Dendritic cell treated with granulocyte-macrophage colony-stimulating factor and Interleukin-4, amounts not matched to agents 40 ng/mL and 50 ng/mL, for 4 days (primary cell): ENCODE data around the gene KRT80.
"Not testable (repeated sequence)": the region's sequence is repeated elsewhere in the genome, so short reads cannot be mapped to it uniquely, and the experiment has no call there.

Experiments used
- H3K27ac Mint-ChIP-seq: one replicate; pipeline ENCODE4 v1.8.0; 2022; ENCODE audit warnings: mild to moderate bottlenecking, mixed read lengths
- H3K27me3 Mint-ChIP-seq: one replicate; pipeline ENCODE4 v1.8.0; 2022; ENCODE audit warnings: mild to moderate bottlenecking, mixed read lengths
- H3K36me3 Mint-ChIP-seq: one replicate; pipeline ENCODE4 v1.8.0; 2022; ENCODE audit warnings: low read depth, mixed read lengths
- H3K4me1 Mint-ChIP-seq: one replicate; pipeline ENCODE4 v1.8.0; 2022; ENCODE audit warnings: low read depth, mixed read lengths
- H3K4me3 Mint-ChIP-seq: one replicate; pipeline ENCODE4 v1.8.0; 2022; ENCODE audit warnings: mild to moderate bottlenecking, moderate library complexity, mixed read lengths
- H3K9me3 Mint-ChIP-seq: one replicate; pipeline ENCODE4 v1.8.0; 2022; ENCODE audit warnings: mixed read lengths
- intact Hi-C: fragments of 100-400 bp; cut with micrococcal nuclease; formaldehyde crosslinking; loops from one replicate; pipeline ENCODE4 v1.15.0; 2022

Gene KRT80

DNA sequence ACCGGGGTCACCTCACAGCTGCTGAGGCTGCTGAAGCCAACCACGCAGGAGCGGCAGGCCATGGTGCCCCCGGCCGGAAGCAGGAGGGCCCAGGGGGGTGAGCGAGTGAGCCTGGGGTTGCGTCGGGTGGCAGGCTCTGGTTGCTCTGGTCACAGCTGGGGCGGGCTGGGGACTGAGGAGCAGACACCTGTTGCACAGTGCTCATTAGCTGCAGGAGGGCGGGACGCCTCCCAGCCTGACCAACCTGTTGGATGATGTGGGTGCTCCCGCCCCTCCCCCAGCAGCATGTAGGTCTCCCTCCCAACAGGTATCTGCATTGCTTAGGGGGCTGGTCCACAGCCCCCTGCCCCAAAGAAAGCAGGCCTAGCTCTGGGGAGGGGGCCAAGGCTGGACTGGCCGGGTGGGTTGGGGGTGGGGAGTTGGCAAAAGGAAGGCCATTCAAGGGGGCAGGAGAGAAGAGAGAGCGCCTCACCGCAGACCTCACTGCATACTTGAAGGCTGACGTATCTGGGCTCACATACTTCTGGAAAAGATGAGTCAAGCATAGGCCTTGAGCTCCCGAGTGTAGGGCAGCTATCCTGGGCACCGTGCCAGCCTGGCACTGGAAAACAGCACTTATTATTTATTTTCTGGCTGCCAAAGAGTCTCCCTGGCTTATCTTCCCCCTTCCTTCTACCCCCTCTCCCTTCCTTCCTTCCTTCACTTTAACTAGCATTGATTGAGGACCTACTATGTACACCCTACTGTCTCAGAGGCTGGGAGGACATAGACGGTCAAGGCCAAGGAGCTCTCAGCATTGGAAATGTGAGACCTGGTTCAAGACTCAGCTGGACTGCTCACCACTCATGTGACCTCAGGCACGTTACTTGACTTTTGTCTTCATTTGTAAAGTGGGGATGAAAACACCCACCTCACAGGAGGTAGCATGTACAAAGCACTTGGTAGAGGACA lies at the start of gene KRT80:
Gene KRT80, minus strand, starts transcription at position 174 of the 951 bp plus-strand sequence. Its CDS starts 112 bp downstream, at position 62.
- intact Hi-C loops: no loop called here
- H3K4me1 Mint-ChIP-seq: peaks cover 96% of the 10 kb centered on the region
- H3K9me3 Mint-ChIP-seq: no peaks in the 10 kb centered on the region
- H3K4me3 Mint-ChIP-seq: no peak within 1 kb of the TSS
- peak within 1 kb of the TSS; percentile 67 for H3K27ac Mint-ChIP-seq
- peaks cover 7% of the 10 kb centered on the region for H3K27me3 Mint-ChIP-seq
- H3K36me3 Mint-ChIP-seq: no peaks in the 10 kb centered on the region

DNA sequence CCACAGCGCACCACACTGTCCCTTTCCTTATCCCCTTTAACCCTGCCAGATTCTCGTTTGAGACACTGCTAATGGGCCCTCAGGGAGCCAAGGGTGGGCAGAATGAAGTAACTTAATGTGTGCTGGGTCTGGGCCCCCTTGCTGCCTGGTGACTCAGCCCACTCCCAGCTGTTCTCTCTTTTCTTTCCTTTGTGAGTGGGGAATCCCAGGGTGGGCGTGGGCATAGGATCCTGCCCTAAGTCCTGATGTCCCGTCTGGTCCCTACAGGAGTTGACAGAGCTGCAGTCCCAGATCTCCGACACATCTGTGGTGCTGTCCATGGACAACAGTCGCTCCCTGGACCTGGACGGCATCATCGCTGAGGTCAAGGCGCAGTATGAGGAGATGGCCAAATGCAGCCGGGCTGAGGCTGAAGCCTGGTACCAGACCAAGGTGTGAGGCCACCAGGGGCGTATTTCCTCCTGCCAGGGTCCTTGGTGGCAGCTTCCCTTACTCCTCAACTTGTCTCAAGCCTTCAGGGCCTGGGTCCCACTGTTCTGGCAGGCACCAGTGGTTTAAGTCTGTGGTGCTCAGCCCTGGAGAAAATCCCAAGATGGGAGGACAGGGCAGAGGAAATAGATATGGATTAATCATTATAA lies 49.5 kb upstream of the KRT80 start:
- peaks cover 14% of the 10 kb centered on the region for H3K27me3 Mint-ChIP-seq
- H3K36me3 Mint-ChIP-seq: no peaks in the 10 kb centered on the region
- intact Hi-C loops: no loop called here
- H3K4me1 Mint-ChIP-seq: peaks cover 38% of the 10 kb centered on the region
- no peaks in the 10 kb centered on the region for H3K9me3 Mint-ChIP-seq
- no peak overlapping the region for H3K27ac Mint-ChIP-seq
- no peak overlapping the region for H3K4me3 Mint-ChIP-seq

DNA sequence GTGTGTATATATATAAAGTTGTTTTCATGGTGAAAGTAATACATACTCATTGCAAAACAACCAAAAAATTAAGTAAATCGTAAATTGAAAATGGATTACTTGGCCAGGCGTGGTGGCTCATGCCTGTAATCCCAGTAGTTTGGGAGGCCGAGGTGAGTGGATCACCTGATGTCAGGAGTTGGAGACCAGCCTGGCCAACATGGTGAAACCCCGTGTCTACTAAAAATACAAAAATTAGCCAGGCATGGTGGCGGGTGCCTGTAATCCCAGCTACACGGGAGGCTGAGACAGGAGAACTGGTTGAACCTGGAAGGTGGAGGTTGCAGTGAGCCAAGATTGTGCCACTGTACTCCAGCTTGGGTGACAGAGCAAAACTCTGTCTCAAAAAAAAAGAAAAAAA lies 48.4 kb upstream of the KRT80 start:
- H3K27ac Mint-ChIP-seq, H3K9me3 Mint-ChIP-seq, intact Hi-C loops, H3K4me3 Mint-ChIP-seq, H3K36me3 Mint-ChIP-seq: not testable (repeated sequence)
- Mint-ChIP-seq H3K4me1 (peaks cover 42% of the 10 kb centered on the region), H3K27me3 (peaks cover 20% of the 10 kb centered on the region)

DNA sequence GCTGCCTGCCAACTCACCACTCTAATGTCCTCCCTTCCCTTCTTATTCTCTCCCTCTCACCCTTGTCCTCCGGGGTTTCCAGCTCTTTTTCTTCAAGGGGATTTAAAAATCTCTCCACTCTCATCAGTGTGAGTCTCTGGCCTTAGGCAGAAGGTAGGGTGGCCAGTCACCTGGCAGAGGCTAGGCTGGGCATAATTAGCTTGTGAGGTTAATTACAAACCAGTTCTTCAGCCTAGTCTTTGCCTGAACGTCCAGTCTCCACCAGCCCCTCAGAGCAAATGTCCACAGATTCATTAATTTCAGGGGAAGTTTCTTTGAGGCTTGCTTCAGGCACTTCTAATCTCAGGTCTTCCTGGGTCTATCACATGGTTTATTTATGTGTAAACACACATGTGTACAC lies 48.0 kb upstream of the KRT80 start:
- intact Hi-C loops: no loop called here
- Mint-ChIP-seq H3K36me3 (no peaks in the 10 kb centered on the region), H3K4me1 (peaks cover 44% of the 10 kb centered on the region), H3K9me3 (no peaks in the 10 kb centered on the region), H3K27ac (no peak overlapping the region), H3K27me3 (peaks cover 21% of the 10 kb centered on the region), H3K4me3 (no peak overlapping the region)

DNA sequence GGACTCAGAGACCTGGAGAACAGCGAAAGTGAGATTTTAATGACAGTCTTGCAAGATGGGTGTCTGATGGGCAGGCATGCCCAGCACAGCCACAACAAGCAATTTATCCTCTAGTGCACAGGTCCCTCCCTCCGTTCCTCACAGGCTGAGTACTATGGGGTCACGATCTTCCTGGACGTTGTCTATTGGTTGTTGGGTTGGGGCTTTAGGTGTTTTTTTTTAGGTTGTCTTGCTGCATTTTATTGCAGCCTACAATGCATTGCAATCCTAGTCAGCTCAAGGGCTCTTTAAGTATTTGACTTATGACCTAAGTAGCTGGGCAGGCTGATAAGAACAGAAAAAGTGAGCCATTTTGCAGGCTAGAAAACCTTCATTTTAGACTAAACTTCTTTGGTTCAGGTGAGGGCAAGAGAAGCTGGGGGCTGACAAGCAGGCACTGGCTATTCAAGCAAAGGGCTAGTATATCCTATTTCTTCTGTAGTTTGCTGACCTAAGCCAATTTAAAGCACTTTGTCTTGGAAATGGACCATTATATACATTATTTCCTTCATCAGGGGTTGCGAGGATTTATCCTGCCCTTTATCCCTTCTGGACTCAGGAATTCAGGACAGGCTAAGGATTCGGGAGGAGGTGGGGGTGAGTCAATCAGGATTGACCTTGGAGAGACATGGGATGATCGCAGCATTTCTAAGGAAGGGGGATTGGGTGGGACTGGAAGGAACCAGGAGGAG lies 47.3 kb upstream of the KRT80 start:
- H3K4me3 Mint-ChIP-seq: no peak overlapping the region
- peaks cover 44% of the 10 kb centered on the region for H3K4me1 Mint-ChIP-seq
- peaks cover 28% of the 10 kb centered on the region for H3K27me3 Mint-ChIP-seq
- intact Hi-C loops: no loop called here
- no peak overlapping the region for H3K27ac Mint-ChIP-seq
- no peaks in the 10 kb centered on the region for H3K36me3 Mint-ChIP-seq
- no peaks in the 10 kb centered on the region for H3K9me3 Mint-ChIP-seq

DNA sequence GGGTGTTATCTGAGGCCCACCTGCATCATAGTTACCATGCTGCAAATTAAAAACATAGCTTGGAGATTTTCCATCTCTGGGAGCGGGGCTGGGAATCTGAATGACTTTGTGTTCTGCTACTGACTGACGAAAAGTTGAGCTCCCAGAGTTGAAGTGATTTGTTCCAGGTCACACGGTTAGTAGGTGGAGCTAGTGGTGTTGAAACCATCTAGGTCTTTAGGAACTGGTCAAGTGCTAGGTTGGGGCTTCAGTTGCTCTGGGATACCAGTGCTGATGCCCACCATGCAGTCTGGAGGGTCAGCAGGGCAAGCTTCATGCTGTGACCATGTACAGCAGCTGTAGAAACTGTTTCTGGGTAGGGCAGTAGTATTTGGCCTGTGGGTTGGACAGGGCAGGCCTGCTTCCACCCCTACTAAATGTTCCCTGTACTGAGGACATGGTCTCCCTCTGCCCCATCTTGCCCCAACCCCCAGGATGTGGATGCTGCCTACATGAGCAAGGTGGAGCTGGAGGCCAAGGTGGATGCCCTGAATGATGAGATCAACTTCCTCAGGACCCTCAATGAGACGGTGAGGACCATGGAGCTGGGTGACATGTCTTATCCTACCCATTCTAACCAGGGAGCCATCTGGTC lies 46.5 kb upstream of the KRT80 start:
- intact Hi-C loops: no loop called here
- Mint-ChIP-seq H3K9me3 (no peaks in the 10 kb centered on the region), H3K27me3 (peaks cover 33% of the 10 kb centered on the region), H3K27ac (no peak overlapping the region), H3K36me3 (no peaks in the 10 kb centered on the region), H3K4me1 (peaks cover 42% of the 10 kb centered on the region), H3K4me3 (no peak overlapping the region)

DNA sequence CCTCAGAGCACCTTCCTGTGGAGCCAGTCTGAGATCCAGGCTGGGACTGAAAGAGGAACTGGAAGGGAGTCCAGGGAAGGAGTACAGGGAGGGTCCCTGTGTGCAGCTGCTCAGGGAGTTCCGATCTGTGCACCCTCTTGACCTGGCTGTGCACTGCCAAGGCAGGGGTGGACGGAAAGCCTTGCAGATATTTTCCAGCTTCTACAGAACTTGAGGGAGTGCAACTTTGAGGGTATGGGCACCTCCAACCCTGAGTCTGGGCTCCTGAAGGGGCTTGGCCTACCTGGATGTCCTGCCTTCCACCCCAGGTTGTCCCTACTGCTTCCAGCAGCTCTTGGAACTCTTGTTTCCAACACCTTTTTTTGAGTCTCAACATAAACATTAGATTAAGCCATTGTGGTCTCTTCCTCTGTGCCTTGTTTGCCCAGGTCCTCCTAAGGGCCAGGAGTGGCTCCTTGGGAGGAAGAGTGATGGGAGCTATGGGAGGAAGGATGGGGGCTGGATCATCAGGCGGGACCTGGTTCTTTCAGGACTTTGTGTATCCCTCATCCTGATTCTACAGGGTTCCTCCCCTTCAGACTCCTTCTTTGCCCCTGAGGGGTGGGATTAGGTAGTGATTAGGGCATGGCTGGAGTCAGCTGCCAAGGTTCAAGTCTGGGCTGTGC lies 44.7 kb upstream of the KRT80 start:
- Mint-ChIP-seq H3K36me3 (no peaks in the 10 kb centered on the region), H3K4me3 (no peak overlapping the region), H3K9me3 (no peaks in the 10 kb centered on the region), H3K27me3 (peaks cover 51% of the 10 kb centered on the region), H3K27ac (no peak overlapping the region), H3K4me1 (peaks cover 47% of the 10 kb centered on the region)
- intact Hi-C loops: no loop called here

DNA sequence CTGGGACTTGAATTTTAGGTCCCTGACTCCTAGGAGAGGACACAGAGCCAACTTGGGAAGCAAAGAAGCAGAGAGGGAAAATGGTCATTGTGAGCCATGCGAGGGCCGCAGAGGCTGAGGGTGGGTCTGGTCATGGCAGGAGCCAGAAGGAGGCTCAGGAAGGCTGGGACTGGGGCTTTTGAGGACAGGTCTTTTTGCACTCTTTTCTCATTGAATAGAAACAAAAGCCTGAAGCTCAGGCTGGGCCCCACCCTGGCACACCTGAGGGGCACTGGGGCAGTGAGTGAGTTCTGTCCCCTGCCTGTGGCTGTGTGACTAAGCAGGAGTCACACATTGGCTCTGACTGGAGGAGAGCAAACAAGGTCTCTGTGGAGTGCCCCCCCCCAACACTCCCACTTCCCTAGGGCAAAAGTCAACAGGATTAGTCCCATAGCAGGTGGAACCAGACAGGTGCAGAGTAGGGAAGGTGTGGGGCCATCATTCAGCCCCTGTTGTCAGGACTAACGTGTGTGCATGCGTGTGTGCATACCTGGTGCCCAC lies 44.1 kb upstream of the KRT80 start:
- Mint-ChIP-seq H3K27ac (peak overlapping the region; percentile 45), H3K36me3 (no peaks in the 10 kb centered on the region), H3K9me3 (no peaks in the 10 kb centered on the region), H3K4me3 (no peak overlapping the region), H3K27me3 (peaks cover 55% of the 10 kb centered on the region), H3K4me1 (peaks cover 47% of the 10 kb centered on the region)
- intact Hi-C loops: no loop called here

DNA sequence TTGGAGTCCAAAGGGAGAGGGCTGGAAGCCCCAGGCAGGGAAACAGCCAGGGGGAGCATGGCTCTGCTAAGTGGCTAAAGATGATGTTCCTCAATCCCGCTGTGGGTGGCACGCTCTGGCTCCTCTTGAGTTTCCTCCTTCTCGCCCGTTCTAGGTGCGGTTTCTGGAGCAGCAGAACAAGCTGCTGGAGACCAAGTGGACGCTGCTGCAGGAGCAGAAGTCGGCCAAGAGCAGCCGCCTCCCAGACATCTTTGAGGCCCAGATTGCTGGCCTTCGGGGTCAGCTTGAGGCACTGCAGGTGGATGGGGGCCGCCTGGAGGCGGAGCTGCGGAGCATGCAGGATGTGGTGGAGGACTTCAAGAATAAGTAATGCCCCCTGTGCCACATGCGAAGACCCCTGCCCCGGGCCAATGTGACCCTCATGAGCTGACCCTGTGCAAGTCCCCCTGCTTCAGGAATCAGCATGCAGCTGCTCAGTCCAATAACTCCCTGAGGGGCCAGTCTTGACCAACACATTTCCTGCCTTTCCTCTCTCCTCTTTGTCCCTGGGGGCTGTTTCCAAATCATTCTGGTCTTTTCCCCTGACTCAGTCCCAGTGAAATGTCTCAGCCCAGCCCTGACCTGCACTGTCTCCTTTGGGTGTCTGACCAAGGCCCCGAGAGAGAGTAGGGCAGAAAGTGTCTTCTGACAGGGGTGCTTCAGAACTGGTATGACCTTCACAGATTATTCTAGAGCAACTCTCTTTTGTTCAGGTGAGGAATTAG lies 43.4 kb upstream of the KRT80 start:
- Mint-ChIP-seq H3K36me3 (no peaks in the 10 kb centered on the region), H3K4me1 (peaks cover 54% of the 10 kb centered on the region), H3K27ac (peak overlapping the region; percentile 45), H3K4me3 (no peak overlapping the region), H3K27me3 (peaks cover 61% of the 10 kb centered on the region), H3K9me3 (no peaks in the 10 kb centered on the region)
- intact Hi-C loops: no loop called here

DNA sequence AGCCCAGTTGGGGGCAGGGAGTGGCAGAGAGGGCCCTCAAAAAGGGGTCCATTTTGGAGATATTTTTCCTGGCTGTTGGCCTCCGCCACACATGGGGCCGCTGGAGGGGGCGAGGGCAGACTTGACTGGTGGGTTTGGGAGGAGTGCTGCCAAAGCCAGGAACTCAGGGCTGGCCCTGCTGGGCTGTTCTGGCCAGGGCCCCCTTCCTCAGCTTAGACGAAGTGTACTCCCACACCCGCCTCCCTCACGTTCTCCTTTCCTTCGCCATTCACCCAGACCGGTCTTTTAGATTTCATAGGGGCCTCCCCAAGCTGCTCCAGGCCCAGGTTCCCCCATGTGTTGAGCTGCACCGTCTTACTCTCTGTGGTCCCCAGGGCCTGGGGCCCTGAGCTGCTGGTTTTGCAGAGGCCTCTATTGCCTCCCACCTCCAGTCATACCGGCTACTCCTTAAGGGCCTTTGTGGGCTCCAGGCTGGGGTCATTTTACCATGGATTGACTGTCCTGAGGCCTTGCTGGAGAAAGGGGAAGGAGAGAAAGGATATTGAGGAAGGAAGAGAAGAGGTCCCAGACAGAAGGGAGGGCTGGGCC lies 42.5 kb upstream of the KRT80 start:
- peaks cover 61% of the 10 kb centered on the region for H3K27me3 Mint-ChIP-seq
- no peaks in the 10 kb centered on the region for H3K36me3 Mint-ChIP-seq
- no peak overlapping the region for H3K27ac Mint-ChIP-seq
- no peak overlapping the region for H3K4me3 Mint-ChIP-seq
- intact Hi-C loops: no loop called here
- H3K9me3 Mint-ChIP-seq: no peaks in the 10 kb centered on the region
- peaks cover 61% of the 10 kb centered on the region for H3K4me1 Mint-ChIP-seq

DNA sequence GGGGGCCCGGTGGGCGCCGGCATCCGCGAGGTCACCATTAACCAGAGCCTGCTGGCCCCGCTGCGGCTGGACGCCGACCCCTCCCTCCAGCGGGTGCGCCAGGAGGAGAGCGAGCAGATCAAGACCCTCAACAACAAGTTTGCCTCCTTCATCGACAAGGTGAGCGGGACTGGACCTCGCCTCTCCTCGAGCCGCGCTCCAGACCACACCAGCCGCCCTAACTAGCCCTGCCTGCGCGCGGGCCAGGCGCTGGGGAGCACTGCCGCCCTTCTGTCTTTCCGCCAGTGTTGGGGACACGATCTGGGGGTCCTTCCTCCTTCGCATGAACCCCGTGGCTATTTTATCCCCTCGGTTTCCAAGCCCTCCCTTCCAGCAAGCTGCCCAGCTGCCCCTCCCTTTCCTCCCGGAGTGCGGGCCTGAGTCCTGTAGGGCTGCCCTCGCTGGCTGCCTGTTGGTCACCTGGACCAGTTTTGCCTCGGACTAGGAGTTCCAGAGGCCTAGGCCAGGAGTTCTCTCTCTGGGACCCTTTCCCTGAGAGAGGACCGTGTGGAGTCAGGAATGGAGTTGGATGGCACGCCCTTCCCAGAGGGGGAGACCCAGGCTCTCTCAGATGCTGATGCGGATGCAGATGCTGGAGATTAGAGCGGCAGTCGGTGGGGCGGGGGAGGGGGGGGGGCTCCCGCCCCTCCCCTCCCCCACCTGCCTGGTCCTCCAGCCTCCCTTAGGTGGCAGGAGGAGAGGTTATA lies 41.8 kb upstream of the KRT80 start:
- no peaks in the 10 kb centered on the region for H3K36me3 Mint-ChIP-seq
- H3K27me3 Mint-ChIP-seq: peaks cover 63% of the 10 kb centered on the region
- H3K9me3 Mint-ChIP-seq: no peaks in the 10 kb centered on the region
- H3K4me3 Mint-ChIP-seq: no peak overlapping the region
- intact Hi-C loops: no loop called here
- no peak overlapping the region for H3K27ac Mint-ChIP-seq
- H3K4me1 Mint-ChIP-seq: peaks cover 65% of the 10 kb centered on the region
